OCI-LY1 (cell line): ENCODE measurements around the gene TMEM175.

Experiments
- CTCF ChIP-seq: fragments of 200-600 bp; sonication (generic), shearing (Covaris generic); IDR thresholded peaks from 2 replicates; pipeline ENCODE4 v1.5.1; 2017; ENCODE audit warnings: mild to moderate bottlenecking, antibody characterized with exemption, low read length, moderate library complexity, mixed read lengths
- EZH2 ChIP-seq: fragments of 200-600 bp; sonication (generic), shearing (Covaris generic); IDR thresholded peaks from 2 replicates; pipeline ENCODE4 v1.8.0; 2017; ENCODE audit warnings: borderline replicate concordance, mixed run types, mild to moderate bottlenecking, antibody characterized with exemption, low read length, moderate library complexity, mixed read lengths

- no peak for TF ChIP-seq CTCF
- TF ChIP-seq EZH2 = no peak
Observed at GRCh38 chr4:911871-912490, 20.3 kb upstream of the TMEM175 start.
